Stomach (tissue), 9 donors: ENCODE data around the gene PDE4B. TPM values are rescaled to one million over a fixed set of nuclear protein-coding genes. Genes with fewer than 3 reads are reported as not detected.
A peak's percentile ranks its signal among the peaks of the same experiment; 100 is the strongest.

Source experiments
- DNase-seq, 2 donors: peaks; one replicate each; pipeline versions ENCODE4 v3.0.0 to v3.0.0-alpha.2; 2013 to 2019
- H3K27ac ChIP-seq, 5 donors: fragments of 200-600 bp in 4 of 5; sonication (generic) in 4 of 5; one replicate each; pipeline ENCODE4 v1.5.1; 2013 to 2019; ENCODE audit warnings: mild to moderate bottlenecking in 1 of 5, moderate library complexity in 1 of 5
- H3K27me3 ChIP-seq, 3 donors: fragments of 200-600 bp; sonication (generic); one replicate each; pipeline ENCODE4 v1.5.1; 2017 to 2019; ENCODE audit warnings: mixed run types in 1 of 3
- H3K36me3 ChIP-seq, 4 donors: fragments of 200-600 bp; sonication (generic); 1 replicate in 3 of 4; 2 replicates in 1 of 4; pipeline ENCODE4 v1.5.1; 2016 to 2019
- H3K4me1 ChIP-seq, 4 donors: fragments of 200-600 bp; sonication (generic); one replicate each; pipeline ENCODE4 v1.5.1; 2016 to 2019
- H3K4me3 ChIP-seq, 4 donors: fragments of 200-600 bp; sonication (generic) in 3 of 4; one replicate each; pipeline ENCODE4 v1.5.1; 2016 to 2019; ENCODE audit warnings: mild to moderate bottlenecking in 1 of 4
- H3K9me3 ChIP-seq, 4 donors: fragments of 200-600 bp; sonication (generic); one replicate each; pipeline ENCODE4 v1.5.1; 2016 to 2019
- EP300 ChIP-seq: sonication (generic); formaldehyde crosslinking; IDR thresholded peaks from one replicate; pipeline ENCODE4 v1.6.1; 2017; ENCODE audit warnings: antibody characterized with exemption
- POLR2A ChIP-seq, 4 donors: fragments of 450-650 bp; IDR thresholded peaks; one replicate each; pipeline ENCODE4 v1.6.1; 2016; ENCODE audit warnings: antibody characterized with exemption in 4 of 4, control low read depth in 2 of 4, mild to moderate bottlenecking in 1 of 4, moderate library complexity in 1 of 4
- POLR2AphosphoS5 ChIP-seq, 3 donors: sonication (generic); formaldehyde crosslinking; IDR thresholded peaks; one replicate each; pipeline ENCODE4 v1.6.1; 2016; ENCODE audit warnings: antibody characterized with exemption in 3 of 3
- WGBS, 5 donors: extraction: QIAGEN DNeasy Blood & Tissue Kit in 3 of 5; methylation state at CpG; one replicate each; pipeline versions ENCODE4 v1.1.5 to v1.1.7; 2013 to 2018; 5-methylcytosine and 5-hydroxymethylcytosine counted together
- intact Hi-C: fragments of 100-400 bp; cut with DNase I; formaldehyde crosslinking; loops from one replicate; pipeline ENCODE4 v1.15.1; 2023; ENCODE audit warnings: low total_unique reads
- polyA plus RNA-seq, 3 donors: library from polyadenylated mRNA; stranded (reverse); fragments of 200-250 nt; gene quantifications; one replicate each; pipeline ENCODE4 v1.2.3, GENCODE V29; 2013
- total RNA-seq, 5 donors: library from RNA; depleted of rRNA; stranded (reverse); fragments of >200 nt; gene quantifications; one replicate each; pipeline versions ENCODE4 v1.1.0 to v1.2.3, GENCODE V29; 2014 to 2016
- TF ChIP-seq, protein P1 (sequence below), 7 experiments: fragments of 450-650 bp in 4 of 7; fragments of 200-600 bp in 3 of 7; sonication (generic) in 3 of 7; IDR thresholded peaks; one replicate each; pipeline ENCODE4 v1.5.1; 2016 to 2019; ENCODE audit warnings: antibody characterized with exemption in 7 of 7, control low read depth in 2 of 7, mild to moderate bottlenecking in 1 of 7
- donor health status: healthy with polysubstance abuse.
- donor health status: Bipolar disorder and iron deficiency.
- donor health status: healthy.

Gene PDE4B
- total and polyA plus RNA-seq, 8 donors, result 0.45 to 34.3 (median 3.2) TPM

DNA sequence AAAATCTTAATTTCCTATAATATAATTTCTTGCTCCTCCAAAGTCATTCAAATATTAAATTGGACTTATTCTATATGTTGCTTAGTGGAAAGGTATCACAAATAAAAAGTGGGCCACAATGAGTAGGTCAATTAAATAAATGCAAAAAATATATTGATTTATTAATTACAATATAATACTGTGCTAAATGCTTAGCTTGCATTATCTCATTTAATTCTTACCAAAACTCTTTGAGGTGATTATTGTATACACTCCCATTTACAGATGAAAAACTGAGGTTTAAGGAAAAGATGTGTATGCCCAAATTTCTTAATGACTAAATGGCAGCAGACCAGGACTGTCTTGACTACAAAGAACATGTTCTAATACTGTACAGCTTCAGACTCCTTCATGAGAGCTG lies 415.9 kb downstream of the PDE4B start:
- TF ChIP-seq, protein P1, sequence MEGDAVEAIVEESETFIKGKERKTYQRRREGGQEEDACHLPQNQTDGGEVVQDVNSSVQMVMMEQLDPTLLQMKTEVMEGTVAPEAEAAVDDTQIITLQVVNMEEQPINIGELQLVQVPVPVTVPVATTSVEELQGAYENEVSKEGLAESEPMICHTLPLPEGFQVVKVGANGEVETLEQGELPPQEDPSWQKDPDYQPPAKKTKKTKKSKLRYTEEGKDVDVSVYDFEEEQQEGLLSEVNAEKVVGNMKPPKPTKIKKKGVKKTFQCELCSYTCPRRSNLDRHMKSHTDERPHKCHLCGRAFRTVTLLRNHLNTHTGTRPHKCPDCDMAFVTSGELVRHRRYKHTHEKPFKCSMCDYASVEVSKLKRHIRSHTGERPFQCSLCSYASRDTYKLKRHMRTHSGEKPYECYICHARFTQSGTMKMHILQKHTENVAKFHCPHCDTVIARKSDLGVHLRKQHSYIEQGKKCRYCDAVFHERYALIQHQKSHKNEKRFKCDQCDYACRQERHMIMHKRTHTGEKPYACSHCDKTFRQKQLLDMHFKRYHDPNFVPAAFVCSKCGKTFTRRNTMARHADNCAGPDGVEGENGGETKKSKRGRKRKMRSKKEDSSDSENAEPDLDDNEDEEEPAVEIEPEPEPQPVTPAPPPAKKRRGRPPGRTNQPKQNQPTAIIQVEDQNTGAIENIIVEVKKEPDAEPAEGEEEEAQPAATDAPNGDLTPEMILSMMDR (IDR thresholded peaks at IDR 0.05), result no peak
- TF ChIP-seq EP300 (no peak), POLR2A (IDR thresholded peaks at IDR 0.05) (no peak), POLR2AphosphoS5 (IDR thresholded peaks at IDR 0.05) (no peak)
- Histone ChIP-seq H3K27me3 (no peaks in the 10 kb centered on the region), H3K4me1 (peaks cover 0 to 28% (median 15%) of the 10 kb centered on the region in 4 donors), H3K36me3 (no peaks in the 10 kb centered on the region), H3K27ac (no peak overlapping the region), H3K4me3 (no peak overlapping the region), H3K9me3 (peaks cover 0 to 9% (median 0%) of the 10 kb centered on the region in 4 donors)
- intact Hi-C loops, result no loop called here
- DNase-seq, result no peak

DNA sequence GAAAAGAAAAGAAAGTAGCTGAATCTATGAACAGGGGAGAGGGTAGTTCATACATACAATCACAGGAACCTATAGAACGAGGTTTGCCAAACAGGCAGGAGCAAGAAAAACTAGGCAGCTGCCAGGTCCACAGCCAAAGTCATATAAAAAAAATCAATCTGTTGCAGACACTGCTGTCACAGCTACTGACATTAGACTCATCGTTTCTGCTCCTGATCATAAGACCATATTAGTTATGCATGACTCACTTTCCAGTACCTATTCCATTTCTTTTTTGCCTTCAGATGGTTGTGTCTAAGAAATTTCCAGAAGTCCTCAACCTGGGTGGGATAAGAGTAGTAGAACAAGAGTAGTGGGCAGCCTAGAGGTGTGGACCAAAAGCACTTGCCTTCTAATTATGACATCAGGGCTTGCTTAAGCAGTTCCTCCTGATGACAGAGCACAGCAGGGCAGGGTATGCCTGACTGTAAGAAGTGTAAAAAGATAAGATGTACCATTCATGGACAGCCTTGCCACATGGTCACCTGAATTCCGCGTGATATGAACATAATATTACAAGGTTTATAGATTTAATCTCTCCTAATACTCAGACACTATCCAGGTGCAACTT lies 418.0 kb downstream of the PDE4B start:
- H3K27me3 ChIP-seq, result no peaks in the 10 kb centered on the region
- H3K4me1 ChIP-seq, result peaks cover 0 to 27% (median 17%) of the 10 kb centered on the region in 4 donors
- H3K9me3 ChIP-seq, result no peaks in the 10 kb centered on the region
- intact Hi-C loops, result no loop called here
- WGBS, 5 donors, result 85 to 92% (median 87%) methylated on average over 4 of the region's 4 CpGs
- TF ChIP-seq EP300 (no peak), POLR2A (IDR thresholded peaks at IDR 0.05) (no peak), POLR2AphosphoS5 (IDR thresholded peaks at IDR 0.05) (no peak)
- TF ChIP-seq, protein P1 (IDR thresholded peaks at IDR 0.05), result no peak
- no peak overlapping the region for H3K4me3 ChIP-seq
- DNase-seq, result no peak
- H3K27ac ChIP-seq, result no peak overlapping the region
- H3K36me3 ChIP-seq, result no peaks in the 10 kb centered on the region

DNA sequence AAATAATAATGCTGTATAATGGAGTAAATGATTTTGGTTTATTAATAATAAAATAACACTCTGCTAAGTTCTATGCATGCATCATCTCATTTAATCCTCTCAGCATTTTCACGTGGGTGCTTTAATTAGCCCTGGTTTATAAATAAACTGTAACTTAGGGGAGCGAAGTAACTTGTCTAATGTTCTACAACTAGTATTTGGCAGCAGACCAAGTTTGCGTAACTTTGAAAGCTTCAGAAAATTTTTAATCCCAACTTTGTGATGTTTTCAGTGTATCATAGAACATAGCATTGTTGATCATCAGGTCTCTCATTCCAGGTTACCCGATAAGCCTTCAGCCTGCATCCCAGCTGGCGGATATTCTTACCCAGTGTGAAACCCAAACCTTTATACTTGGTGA lies 418.8 kb downstream of the PDE4B start:
- no peak for DNase-seq
- no peak for TF ChIP-seq POLR2AphosphoS5 (IDR thresholded peaks at IDR 0.05)
- no peak for TF ChIP-seq EP300
- TF ChIP-seq, protein P1 (IDR thresholded peaks at IDR 0.05), result no peak
- TF ChIP-seq POLR2A (IDR thresholded peaks at IDR 0.05), result no peak
- H3K27ac ChIP-seq, result no peak overlapping the region
- intact Hi-C loops, result no loop called here
- H3K27me3 ChIP-seq, result no peaks in the 10 kb centered on the region
- peaks cover 0 to 21% (median 12%) of the 10 kb centered on the region in 4 donors for H3K4me1 ChIP-seq
- H3K4me3 ChIP-seq, result no peak overlapping the region
- no peaks in the 10 kb centered on the region for H3K9me3 ChIP-seq
- no peaks in the 10 kb centered on the region for H3K36me3 ChIP-seq
- 76 to 87% (median 83%) methylated on average over 5 of the region's 5 CpGs for WGBS, 5 donors

DNA sequence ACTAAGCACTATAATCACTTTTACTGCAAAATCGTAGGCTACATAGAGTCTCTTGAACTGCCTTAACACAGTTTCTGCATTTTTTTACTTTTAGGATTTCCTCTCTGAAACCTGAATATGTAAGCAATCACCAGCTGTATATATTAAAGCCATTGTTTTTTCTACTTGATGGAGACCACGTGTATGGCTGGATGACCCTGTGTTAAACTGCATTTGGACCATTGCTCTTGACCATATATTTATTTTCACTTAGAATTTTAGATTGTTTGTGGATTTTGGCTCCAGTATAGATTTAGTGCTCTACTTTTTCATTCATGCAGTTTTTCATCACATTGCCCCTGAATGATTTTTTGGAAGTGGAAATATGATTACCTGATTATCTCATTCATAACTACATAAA lies 420.8 kb downstream of the PDE4B start:
- intact Hi-C loops, result no loop called here
- Histone ChIP-seq H3K9me3 (no peaks in the 10 kb centered on the region), H3K4me1 (peaks cover 0 to 4% (median 0%) of the 10 kb centered on the region in 4 donors), H3K36me3 (no peaks in the 10 kb centered on the region), H3K4me3 (no peak overlapping the region), H3K27me3 (no peaks in the 10 kb centered on the region), H3K27ac (no peak overlapping the region)
- TF ChIP-seq POLR2A (IDR thresholded peaks at IDR 0.05) (no peak), POLR2AphosphoS5 (IDR thresholded peaks at IDR 0.05) (no peak), EP300 (no peak)
- TF ChIP-seq, protein P1 (IDR thresholded peaks at IDR 0.05), result no peak
- DNase-seq, result peak in 1 of 2 donors; percentile 31
- 44 to 66% (median 54%) methylated on average over 2 of the region's 2 CpGs for WGBS, 5 donors
